ENCODE results near the gene APOO. TPM values are rescaled to one million over a fixed set of nuclear protein-coding genes. Genes with fewer than 3 reads are reported as not detected.

Gene APOO
- total RNA-seq, 4 donors from 2014 or later: 2.7 to 31.7 (median 13.9) TPM

GRCh38 chrX:23855569-23855968 is 52.2 kb downstream of the APOO start:
- TF ChIP-seq POLR2A (IDR thresholded peaks at IDR 0.05): no peak
- no peak for TF ChIP-seq CTCF (IDR thresholded peaks at IDR 0.05)
- intact Hi-C loops (cut with DNase I; ENCODE audit: low total_unique reads): no loop called here
- WGBS, 2 donors: 68 to 80% methylated on average over 4 of the region's 4 CpGs
- H3K4me3 ChIP-seq (ENCODE audit: low read depth, poor library complexity, severe bottlenecking): no peak overlapping the region
- DNase-seq (ENCODE audit: low spot score in 2 of 2): no peak

- no peak for TF ChIP-seq POLR2A (IDR thresholded peaks at IDR 0.05)
- TF ChIP-seq CTCF (IDR thresholded peaks at IDR 0.05): no peak
- WGBS, 2 donors: 83 to 85% methylated on average over 3 of the region's 3 CpGs
- DNase-seq (ENCODE audit: low spot score in 2 of 2): no peak
- intact Hi-C loops (cut with DNase I; ENCODE audit: low total_unique reads): no loop called here
- H3K4me3 ChIP-seq (ENCODE audit: low read depth, poor library complexity, severe bottlenecking): no peak overlapping the region
Measured at GRCh38 chrX:23854945-23855344, 52.8 kb downstream of the APOO start.

GRCh38 chrX:23854122-23854521 is 53.6 kb downstream of the APOO start:
- no peak for TF ChIP-seq CTCF (IDR thresholded peaks at IDR 0.05)
- intact Hi-C loops (cut with DNase I; ENCODE audit: low total_unique reads): no loop called here
- no peak for DNase-seq (ENCODE audit: low spot score in 2 of 2)
- 76 to 100% methylated on average over 1 to 4 of the region's 4 CpGs for WGBS, 2 donors
- no peak overlapping the region for H3K4me3 ChIP-seq (ENCODE audit: low read depth, poor library complexity, severe bottlenecking)

- 87 to 88% methylated on average over 2 of the region's 2 CpGs for WGBS, 2 donors
- intact Hi-C loops (cut with DNase I; ENCODE audit: low total_unique reads): no loop called here
- no peak overlapping the region for H3K4me3 ChIP-seq (ENCODE audit: low read depth, poor library complexity, severe bottlenecking)
- TF ChIP-seq POLR2A (IDR thresholded peaks at IDR 0.05): no peak
- TF ChIP-seq CTCF (IDR thresholded peaks at IDR 0.05): no peak
- DNase-seq (ENCODE audit: low spot score in 2 of 2): no peak
Measured at GRCh38 chrX:23851544-23851943, 56.2 kb downstream of the APOO start.

- no peak overlapping the region for H3K4me3 ChIP-seq (ENCODE audit: low read depth, poor library complexity, severe bottlenecking)
- no peak for TF ChIP-seq CTCF (IDR thresholded peaks at IDR 0.05)
- TF ChIP-seq POLR2A (IDR thresholded peaks at IDR 0.05): no peak
- WGBS, 2 donors: 90 to 98% methylated on average over 5 of the region's 5 CpGs
- intact Hi-C loops (cut with DNase I; ENCODE audit: low total_unique reads): no loop called here
- DNase-seq (ENCODE audit: low spot score in 2 of 2): no peak
Measured at GRCh38 chrX:23849241-23849640, 58.5 kb downstream of the APOO start.

GRCh38 chrX:23845351-23845817 is 62.4 kb downstream of the APOO start:
- intact Hi-C loops (cut with DNase I; ENCODE audit: low total_unique reads): no loop called here
- DNase-seq (ENCODE audit: low spot score in 2 of 2): no peak
- WGBS, 2 donors: 26 to 35% methylated on average over 3 of the region's 3 CpGs
- no peak overlapping the region for H3K4me3 ChIP-seq (ENCODE audit: low read depth, poor library complexity, severe bottlenecking)
- TF ChIP-seq POLR2A (IDR thresholded peaks at IDR 0.05) (no peak), CTCF (IDR thresholded peaks at IDR 0.05) (no peak)
